ENCODE data around the gene NDUFA13.

NDUFA13 gene

GRCh38 chr19:19549804-19550464 lies 33.9 kb downstream of the NDUFA13 start:
- no peak for DNase-seq

GRCh38 chr19:19550485-19550929 lies 34.5 kb downstream of the NDUFA13 start:
- no peak for DNase-seq

- DNase-seq: no peak
Measured at GRCh38 chr19:19550972-19551852, 35.2 kb downstream of the NDUFA13 start.

- no peak for DNase-seq
Measured at GRCh38 chr19:19551853-19552192, 35.8 kb downstream of the NDUFA13 start.

- DNase-seq: no peak
Measured at GRCh38 chr19:19552798-19553197, 36.8 kb downstream of the NDUFA13 start.

GRCh38 chr19:19553670-19554069 lies 37.6 kb downstream of the NDUFA13 start:
- DNase-seq: no peak

- DNase-seq: peak; percentile 24
Measured at GRCh38 chr19:19554074-19555023, 38.3 kb downstream of the NDUFA13 start.

GRCh38 chr19:19558055-19558454 lies 42.0 kb downstream of the NDUFA13 start:
- DNase-seq: no peak

- no peak for DNase-seq
Measured at GRCh38 chr19:19558636-19559035, 42.6 kb downstream of the NDUFA13 start.

GRCh38 chr19:19559931-19560330 lies 43.9 kb downstream of the NDUFA13 start:
- DNase-seq: no peak

GRCh38 chr19:19561946-19562664 lies 46.1 kb downstream of the NDUFA13 start:
- no peak for DNase-seq

GRCh38 chr19:19562665-19563347 lies 46.8 kb downstream of the NDUFA13 start:
- DNase-seq: no peak

GRCh38 chr19:19563348-19563848 lies 47.4 kb downstream of the NDUFA13 start:
- DNase-seq: no peak

- DNase-seq: no peak
Measured at GRCh38 chr19:19566306-19566705, 50.3 kb downstream of the NDUFA13 start.

GRCh38 chr19:19567391-19567790 lies 51.4 kb downstream of the NDUFA13 start:
- no peak for DNase-seq

GRCh38 chr19:19568802-19569756 lies 53.1 kb downstream of the NDUFA13 start:
- DNase-seq: no peak

- DNase-seq: no peak
Measured at GRCh38 chr19:19570571-19570970, 54.5 kb downstream of the NDUFA13 start.

- no peak for DNase-seq
Measured at GRCh38 chr19:19571071-19571786, 55.2 kb downstream of the NDUFA13 start.

- no peak for DNase-seq
Measured at GRCh38 chr19:19575411-19575810, 59.4 kb downstream of the NDUFA13 start.
